Measurements from ENCODE around the gene FBXL13. TPM values are rescaled to one million over a fixed set of nuclear protein-coding genes. Genes with fewer than 3 reads are reported as not detected.
"Not testable (repeated sequence)": the region's sequence is repeated elsewhere in the genome, so short reads cannot be mapped to it uniquely, and the experiment has no call there.

FBXL13 gene
- total and polyA plus RNA-seq, 8 donors = 0.42 to 2.4 (median 1.4) TPM

DNA sequence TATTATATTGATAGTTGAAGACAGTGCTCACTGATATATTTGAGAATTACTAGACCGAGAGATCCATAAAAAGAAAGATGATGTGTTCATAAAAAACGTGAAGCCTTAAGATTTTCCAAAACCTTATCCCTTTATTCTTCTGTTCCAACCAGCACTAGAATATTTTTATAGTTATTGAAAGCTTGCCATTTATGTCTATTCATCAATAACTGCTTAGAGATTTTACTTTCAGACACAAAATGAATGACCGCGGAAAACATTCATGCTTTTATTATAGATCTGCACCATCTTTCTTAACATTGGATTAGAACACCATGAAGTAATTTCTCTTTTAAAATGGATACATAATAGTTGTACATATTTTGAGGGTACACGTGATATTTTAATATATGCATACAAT is 77.6 kb downstream of the FBXL13 start:
- WGBS, 2 donors = 91 to 92% methylated on average over 5 of the region's 5 CpGs
- H3K9me3 ChIP-seq = no peaks in the 10 kb centered on the region
- no peaks in the 10 kb centered on the region for H3K36me3 ChIP-seq
- no peak overlapping the region for H3K27ac ChIP-seq
- ATAC-seq (no peak), FAIRE-seq (no peak), DNase-seq (no peak)
- TF ChIP-seq, protein P1, sequence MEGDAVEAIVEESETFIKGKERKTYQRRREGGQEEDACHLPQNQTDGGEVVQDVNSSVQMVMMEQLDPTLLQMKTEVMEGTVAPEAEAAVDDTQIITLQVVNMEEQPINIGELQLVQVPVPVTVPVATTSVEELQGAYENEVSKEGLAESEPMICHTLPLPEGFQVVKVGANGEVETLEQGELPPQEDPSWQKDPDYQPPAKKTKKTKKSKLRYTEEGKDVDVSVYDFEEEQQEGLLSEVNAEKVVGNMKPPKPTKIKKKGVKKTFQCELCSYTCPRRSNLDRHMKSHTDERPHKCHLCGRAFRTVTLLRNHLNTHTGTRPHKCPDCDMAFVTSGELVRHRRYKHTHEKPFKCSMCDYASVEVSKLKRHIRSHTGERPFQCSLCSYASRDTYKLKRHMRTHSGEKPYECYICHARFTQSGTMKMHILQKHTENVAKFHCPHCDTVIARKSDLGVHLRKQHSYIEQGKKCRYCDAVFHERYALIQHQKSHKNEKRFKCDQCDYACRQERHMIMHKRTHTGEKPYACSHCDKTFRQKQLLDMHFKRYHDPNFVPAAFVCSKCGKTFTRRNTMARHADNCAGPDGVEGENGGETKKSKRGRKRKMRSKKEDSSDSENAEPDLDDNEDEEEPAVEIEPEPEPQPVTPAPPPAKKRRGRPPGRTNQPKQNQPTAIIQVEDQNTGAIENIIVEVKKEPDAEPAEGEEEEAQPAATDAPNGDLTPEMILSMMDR (IDR thresholded peaks at IDR 0.05) = no peak
- H3K27me3 ChIP-seq = no peaks in the 10 kb centered on the region
- H3K4me3 ChIP-seq = no peak overlapping the region
- intact Hi-C loops (cut with DNase I) = no loop called here
- H3K4me1 ChIP-seq = peaks cover 8 to 24% (median 15%) of the 10 kb centered on the region in 3 donors

DNA sequence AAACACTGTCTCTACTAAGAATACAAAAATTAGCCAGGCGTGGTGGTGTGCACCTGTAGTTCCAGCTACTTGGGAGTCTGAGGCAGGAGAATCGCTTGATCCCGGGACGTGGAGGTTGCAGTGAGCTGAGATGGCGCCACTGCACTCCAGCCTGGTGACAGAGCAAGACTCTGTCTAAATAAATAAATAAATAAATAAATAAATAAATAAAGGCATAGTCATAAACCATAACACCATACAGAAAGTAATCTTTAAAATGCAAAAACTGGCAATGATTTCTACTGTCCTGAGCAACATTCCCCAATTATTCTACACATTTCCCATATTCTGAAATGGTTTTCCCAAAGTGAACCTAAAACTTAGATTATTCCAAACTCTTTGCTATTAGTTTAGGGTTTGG is 79.0 kb downstream of the FBXL13 start:
- H3K27ac ChIP-seq; FAIRE-seq; ATAC-seq; DNase-seq; H3K36me3 ChIP-seq; intact Hi-C loops (cut with DNase I); H3K4me3 ChIP-seq; H3K9me3 ChIP-seq; H3K27me3 ChIP-seq: not testable (repeated sequence)
- peaks cover 9 to 29% (median 27%) of the 10 kb centered on the region in 3 donors for H3K4me1 ChIP-seq
- 97 to 98% methylated on average over 5 of the region's 5 CpGs for WGBS, 2 donors

DNA sequence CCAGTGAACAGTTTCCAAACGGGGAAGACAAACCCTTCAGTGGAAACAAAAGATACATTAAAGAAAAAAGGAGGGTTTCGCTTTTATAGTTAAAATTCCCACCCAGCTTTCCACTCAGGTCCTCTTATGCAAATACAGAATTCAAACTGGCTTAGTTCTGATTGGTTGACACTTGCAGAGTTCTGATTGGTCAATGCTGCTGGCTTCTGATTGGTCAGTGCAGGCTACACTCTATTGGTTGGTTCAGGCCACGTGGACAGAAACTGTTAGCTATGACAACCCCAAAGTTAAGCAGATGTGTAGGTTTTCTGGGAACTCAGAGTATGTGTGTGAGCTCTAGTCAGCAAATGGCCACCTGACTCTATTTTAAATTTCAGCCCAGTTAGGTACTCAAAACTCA is 80.0 kb downstream of the FBXL13 start:
- peaks cover 9 to 33% (median 27%) of the 10 kb centered on the region in 3 donors for H3K4me1 ChIP-seq
- ATAC-seq (no peak), DNase-seq (no peak)

DNA sequence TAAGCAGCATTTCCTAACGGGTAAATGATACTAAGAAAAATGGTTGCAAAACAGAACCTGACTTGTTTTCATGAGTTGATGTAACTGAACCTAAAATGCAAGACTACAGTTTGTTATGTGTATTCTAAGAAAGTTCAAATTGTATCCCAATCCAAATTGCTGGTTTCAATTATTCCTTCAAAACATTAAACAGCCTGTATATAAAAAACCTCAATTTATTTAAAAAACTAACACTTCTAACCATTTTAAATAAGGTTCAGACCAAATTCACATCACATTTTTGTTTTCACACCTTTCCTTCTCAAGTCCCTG is 80.9 kb downstream of the FBXL13 start:
- Histone ChIP-seq H3K36me3 (no peaks in the 10 kb centered on the region), H3K4me1 (peaks cover 9 to 35% (median 27%) of the 10 kb centered on the region in 3 donors), H3K27ac (peak overlapping the region in 3 of 4 donors; percentile 40 to 88 (median 67)), H3K27me3 (no peaks in the 10 kb centered on the region), H3K9me3 (no peaks in the 10 kb centered on the region), H3K4me3 (no peak overlapping the region)
- DNase-seq (no peak), FAIRE-seq (peak; percentile 37), ATAC-seq (no peak)
- TF ChIP-seq, protein P1 (IDR thresholded peaks at IDR 0.05) = no peak
- intact Hi-C loops (cut with DNase I) = no loop called here
- WGBS, 2 donors = 5 to 6% methylated on average over 1 of the region's 1 CpG

More for the DNA sequence above, 80.0 kb downstream of the FBXL13 start:
- intact Hi-C loops (cut with DNase I) = no loop called here
- no peaks in the 10 kb centered on the region for H3K9me3 ChIP-seq
- 94% methylated on average over 3 of the region's 3 CpGs for WGBS, 2 donors
- TF ChIP-seq, protein P1 (IDR thresholded peaks at IDR 0.05) = no peak
- H3K27me3 ChIP-seq = no peaks in the 10 kb centered on the region
- no peak for FAIRE-seq
- no peaks in the 10 kb centered on the region for H3K36me3 ChIP-seq
- H3K27ac ChIP-seq = no peak overlapping the region
- H3K4me3 ChIP-seq = no peak overlapping the region

DNA sequence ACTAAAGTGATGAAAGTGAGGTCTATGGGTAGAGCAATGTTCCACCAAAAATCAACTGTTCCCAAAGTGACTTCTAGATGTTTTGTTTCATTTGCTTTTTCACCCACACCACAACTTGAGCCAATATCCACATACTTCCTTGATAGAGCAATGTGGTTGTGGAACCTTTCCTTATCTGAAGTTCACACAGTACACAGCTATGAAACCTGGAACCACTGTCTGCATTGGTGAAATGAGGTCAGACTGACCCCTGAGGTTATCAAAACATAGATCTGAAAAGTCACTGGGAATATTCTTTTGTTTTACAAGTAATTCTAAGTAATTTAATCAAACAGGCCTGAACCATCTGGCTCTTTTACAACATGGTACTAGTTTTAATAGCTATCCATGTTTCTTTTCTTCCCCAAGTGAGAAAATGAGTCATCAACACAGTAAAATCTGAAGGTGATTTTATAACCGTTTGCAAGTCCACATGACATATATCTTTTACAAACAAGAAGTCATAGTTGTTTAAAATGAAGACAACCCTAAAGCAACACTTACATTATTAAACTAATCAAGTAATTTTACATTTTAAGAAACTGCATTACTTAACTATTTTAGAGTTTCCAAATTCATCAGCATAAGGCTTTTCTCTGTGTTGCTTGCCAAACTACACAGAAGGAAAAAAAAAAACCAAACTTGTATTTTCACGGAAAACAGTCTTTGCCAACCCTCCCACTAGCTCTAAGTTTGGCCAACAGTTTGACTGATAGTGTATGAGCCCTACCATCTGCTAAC is 81.5 kb downstream of the FBXL13 start:
- intact Hi-C loops (cut with DNase I) = no loop called here
- ATAC-seq (peak; percentile 87 to 92 (median 90)), DNase-seq (peak in 2 of 6 donors; percentile 29 to 42), FAIRE-seq (peak; percentile 96)
- H3K4me1 ChIP-seq = peaks cover 9 to 35% (median 27%) of the 10 kb centered on the region in 3 donors
- no peaks in the 10 kb centered on the region for H3K27me3 ChIP-seq
- H3K4me3 ChIP-seq = no peak overlapping the region
- TF ChIP-seq, protein P1 (IDR thresholded peaks at IDR 0.05) = no peak
- no peaks in the 10 kb centered on the region for H3K9me3 ChIP-seq
- WGBS, 2 donors = 5% methylated on average over 2 of the region's 2 CpGs
- peak overlapping the region in 3 of 4 donors; percentile 40 to 88 (median 67) for H3K27ac ChIP-seq
- H3K36me3 ChIP-seq = no peaks in the 10 kb centered on the region
